Measurements from ENCODE around the gene CHTOP. TPM values are rescaled to one million over a fixed set of nuclear protein-coding genes. Genes with fewer than 3 reads are reported as not detected.

Gene CHTOP
- total RNA-seq, 4 donors from 2014 or later = 34.5 to 43.8 (median 37.6) TPM

DNA sequence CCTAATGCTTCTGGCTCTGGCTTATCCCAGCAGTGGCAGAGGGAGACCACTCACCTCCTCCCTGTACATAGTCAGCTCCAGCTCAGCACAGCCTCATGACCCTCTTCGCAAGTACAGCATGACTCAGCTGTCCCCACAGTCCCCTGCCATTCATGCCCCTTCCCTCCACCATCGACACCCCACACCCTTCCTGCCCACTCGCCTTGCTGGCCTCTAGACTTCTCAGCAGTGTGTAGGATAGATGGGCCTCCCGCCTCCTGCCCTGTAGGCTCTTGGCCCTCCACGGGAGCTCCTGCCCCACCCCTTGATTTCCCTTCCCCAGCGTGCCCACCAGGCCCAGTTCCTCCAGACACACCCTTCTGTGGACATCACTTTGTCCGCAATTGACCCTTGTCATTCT, 54.4 kb downstream of the CHTOP start:
- no peak for TF ChIP-seq POLR2AphosphoS5 (IDR thresholded peaks at IDR 0.05)
- no peak for DNase-seq (ENCODE audit: extremely low spot score)
- WGBS = 88% methylated on average over 7 of the region's 7 CpGs
- H3K4me3 ChIP-seq = no peak overlapping the region
- no peaks in the 10 kb centered on the region for H3K27me3 ChIP-seq
- intact Hi-C loops (cut with DNase I) = no loop called here
- H3K4me1 ChIP-seq = peaks cover 0 to 4% (median 2%) of the 10 kb centered on the region in 4 donors
- no peaks in the 10 kb centered on the region for H3K9me3 ChIP-seq
- no peak overlapping the region for H3K27ac ChIP-seq (replicated peaks in 1 of 4)
- peaks cover 0 to 68% (median 52%) of the 10 kb centered on the region in 4 donors for H3K36me3 ChIP-seq

DNA sequence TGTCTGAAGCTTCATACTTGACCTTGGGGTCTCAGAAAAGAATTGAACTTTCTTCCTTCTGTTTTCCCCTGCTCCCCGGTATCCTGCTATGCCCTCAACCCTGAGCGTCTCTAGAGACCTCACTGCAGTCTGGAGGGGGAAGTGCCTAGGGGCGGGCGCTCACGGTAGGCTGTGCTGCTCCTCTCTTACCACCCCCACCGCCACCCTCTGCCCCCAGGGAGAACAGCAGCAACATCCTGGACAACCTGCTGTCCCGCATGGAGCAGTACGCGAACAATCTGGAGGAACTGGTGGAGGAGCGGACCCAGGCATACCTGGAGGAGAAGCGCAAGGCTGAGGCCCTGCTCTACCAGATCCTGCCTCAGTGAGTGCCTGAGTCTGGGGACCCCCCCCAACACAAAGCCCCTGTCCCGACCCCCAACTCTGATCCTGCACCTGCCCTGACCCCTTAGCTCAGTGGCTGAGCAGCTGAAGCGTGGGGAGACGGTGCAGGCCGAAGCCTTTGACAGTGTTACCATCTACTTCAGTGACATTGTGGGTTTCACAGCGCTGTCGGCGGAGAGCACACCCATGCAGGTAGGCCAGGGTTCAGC, 55.0 kb downstream of the CHTOP start:
- no peaks in the 10 kb centered on the region for H3K27me3 ChIP-seq
- no peak for TF ChIP-seq POLR2A (IDR thresholded peaks at IDR 0.05; ENCODE audit: low read depth)
- TF ChIP-seq EP300 (IDR thresholded peaks at IDR 0.05) = no peak
- TF ChIP-seq POLR2AphosphoS5 (IDR thresholded peaks at IDR 0.05) = no peak
- TF ChIP-seq, protein P1, sequence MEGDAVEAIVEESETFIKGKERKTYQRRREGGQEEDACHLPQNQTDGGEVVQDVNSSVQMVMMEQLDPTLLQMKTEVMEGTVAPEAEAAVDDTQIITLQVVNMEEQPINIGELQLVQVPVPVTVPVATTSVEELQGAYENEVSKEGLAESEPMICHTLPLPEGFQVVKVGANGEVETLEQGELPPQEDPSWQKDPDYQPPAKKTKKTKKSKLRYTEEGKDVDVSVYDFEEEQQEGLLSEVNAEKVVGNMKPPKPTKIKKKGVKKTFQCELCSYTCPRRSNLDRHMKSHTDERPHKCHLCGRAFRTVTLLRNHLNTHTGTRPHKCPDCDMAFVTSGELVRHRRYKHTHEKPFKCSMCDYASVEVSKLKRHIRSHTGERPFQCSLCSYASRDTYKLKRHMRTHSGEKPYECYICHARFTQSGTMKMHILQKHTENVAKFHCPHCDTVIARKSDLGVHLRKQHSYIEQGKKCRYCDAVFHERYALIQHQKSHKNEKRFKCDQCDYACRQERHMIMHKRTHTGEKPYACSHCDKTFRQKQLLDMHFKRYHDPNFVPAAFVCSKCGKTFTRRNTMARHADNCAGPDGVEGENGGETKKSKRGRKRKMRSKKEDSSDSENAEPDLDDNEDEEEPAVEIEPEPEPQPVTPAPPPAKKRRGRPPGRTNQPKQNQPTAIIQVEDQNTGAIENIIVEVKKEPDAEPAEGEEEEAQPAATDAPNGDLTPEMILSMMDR (IDR thresholded peaks at IDR 0.05) = no peak
- WGBS = 91% methylated on average over 18 of the region's 18 CpGs
- H3K27ac ChIP-seq (replicated peaks in 1 of 4) = no peak overlapping the region
- H3K36me3 ChIP-seq = peaks cover 0 to 63% (median 51%) of the 10 kb centered on the region in 4 donors
- no peaks in the 10 kb centered on the region for H3K9me3 ChIP-seq
- intact Hi-C loops (cut with DNase I) = no loop called here
- no peak overlapping the region for H3K4me3 ChIP-seq
- H3K4me1 ChIP-seq = peaks cover 0 to 4% (median under 1%) of the 10 kb centered on the region in 4 donors
- DNase-seq (ENCODE audit: extremely low spot score) = no peak

DNA sequence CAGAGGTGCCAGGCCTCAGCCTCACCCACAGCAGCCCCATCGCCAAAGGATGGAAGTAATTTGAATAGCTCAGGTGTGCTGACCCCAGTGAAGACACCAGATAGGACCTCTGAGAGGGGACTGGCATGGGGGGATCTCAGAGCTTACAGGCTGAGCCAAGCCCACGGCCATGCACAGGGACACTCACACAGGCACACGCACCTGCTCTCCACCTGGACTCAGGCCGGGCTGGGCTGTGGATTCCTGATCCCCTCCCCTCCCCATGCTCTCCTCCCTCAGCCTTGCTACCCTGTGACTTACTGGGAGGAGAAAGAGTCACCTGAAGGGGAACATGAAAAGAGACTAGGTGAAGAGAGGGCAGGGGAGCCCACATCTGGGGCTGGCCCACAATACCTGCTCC, 59.6 kb downstream of the CHTOP start:
- H3K27me3 ChIP-seq = no peaks in the 10 kb centered on the region
- H3K36me3 ChIP-seq = peaks cover 0 to 22% (median 19%) of the 10 kb centered on the region in 4 donors
- intact Hi-C loops (cut with DNase I) = no loop called here
- whole genome bisulfite sequencing = 77% methylated on average over 3 of the region's 4 CpGs
- no peak overlapping the region for H3K27ac ChIP-seq (replicated peaks in 1 of 4)
- H3K9me3 ChIP-seq = no peaks in the 10 kb centered on the region
- no peak for DNase-seq (ENCODE audit: extremely low spot score)
- H3K4me3 ChIP-seq = no peak overlapping the region
- peaks cover 18 to 22% (median 19%) of the 10 kb centered on the region in 4 donors for H3K4me1 ChIP-seq
- TF ChIP-seq POLR2A (IDR thresholded peaks at IDR 0.05; ENCODE audit: low read depth) (no peak), EP300 (IDR thresholded peaks at IDR 0.05) (no peak), POLR2AphosphoS5 (IDR thresholded peaks at IDR 0.05) (no peak)
- TF ChIP-seq, protein P1 (IDR thresholded peaks at IDR 0.05) = no peak

Small RNA genes within 50 kb of the gene (small RNA-seq; reads per million reads assigned to genes)
- 0 reads per million in 3 donors for gene MIR8083

Other genes starting within 250 kb of the CHTOP start
- gene S100A8, start 243.0 kb upstream of the CHTOP start, total RNA-seq = 100 to 1,000 TPM in 1 of 4 donors, 10 to 100 TPM in 2, 1 to 10 TPM in 1; 9.9 to 155 (median 12.0) TPM
- gene S100A7A, start 217.5 kb upstream of the CHTOP start, total RNA-seq = not detected
- not detected for gene S100A7, start 173.4 kb upstream of the CHTOP start, total RNA-seq
- gene S100A6, start 98.1 kb upstream of the CHTOP start, total RNA-seq = 100 to 1,000 TPM; 432 to 759 (median 607) TPM
- under 1 TPM in 1 of 4 donors, not detected in 3; 0.98 TPM for gene S100A5, start 93.1 kb upstream of the CHTOP start, total RNA-seq
- gene S100A4, start 88.3 kb upstream of the CHTOP start, total RNA-seq = 100 to 1,000 TPM; 154 to 362 (median 273) TPM
- 1 to 10 TPM in 3 of 4 donors, not detected in 1; 2.1 to 4.2 (median 2.7) TPM for gene S100A3, start 84.8 kb upstream of the CHTOP start, total RNA-seq
- under 1 TPM in 2 of 4 donors, not detected in 2; 0.34 to 0.71 TPM for gene S100A2, start 68.2 kb upstream of the CHTOP start, total RNA-seq
- 10 to 100 TPM; 33.2 to 67.9 (median 48.2) TPM for gene S100A16, start 20.9 kb upstream of the CHTOP start, total RNA-seq
- 1 to 10 TPM in 1 of 4 donors, not detected in 3; 1.0 TPM for gene S100A14, start 17.7 kb upstream of the CHTOP start, total RNA-seq
- 10 to 100 TPM; 71.3 to 84.7 (median 83.1) TPM for gene S100A13, start 6.6 kb upstream of the CHTOP start, total RNA-seq
- 10 to 100 TPM in 2 of 4 donors, 1 to 10 TPM in 2; 4.3 to 17.9 (median 9.2) TPM for gene S100A1, start 5.6 kb upstream of the CHTOP start, total RNA-seq
- 10 to 100 TPM; 47.8 to 71.9 (median 63.3) TPM for gene SNAPIN, start 24.6 kb downstream of the CHTOP start, total RNA-seq
- 100 to 1,000 TPM in 1 of 4 donors, 10 to 100 TPM in 3; 43.6 to 102 (median 64.7) TPM for gene ILF2, start 36.9 kb downstream of the CHTOP start, total RNA-seq
- 10 to 100 TPM; 24.9 to 67.1 (median 49.8) TPM for gene NPR1, start 44.6 kb downstream of the CHTOP start, total RNA-seq
- 10 to 100 TPM; 32.3 to 45.5 (median 38.9) TPM for gene INTS3, start 94.0 kb downstream of the CHTOP start, total RNA-seq
- gene SLC27A3, start 141.3 kb downstream of the CHTOP start, total RNA-seq = 10 to 100 TPM; 12.9 to 29.5 (median 19.9) TPM

Measured in esophagus muscularis mucosa (tissue), 4 donors.